ENCODE data around the gene TMEM225B. TPM values are rescaled to one million over a fixed set of nuclear protein-coding genes. Genes with fewer than 3 reads are reported as not detected.
A peak's percentile ranks its signal among the peaks of the same experiment; 100 is the strongest.
"Not testable (repeated sequence)": the region's sequence is repeated elsewhere in the genome, so short reads cannot be mapped to it uniquely, and the experiment has no call there.

TMEM225B gene, protein sequence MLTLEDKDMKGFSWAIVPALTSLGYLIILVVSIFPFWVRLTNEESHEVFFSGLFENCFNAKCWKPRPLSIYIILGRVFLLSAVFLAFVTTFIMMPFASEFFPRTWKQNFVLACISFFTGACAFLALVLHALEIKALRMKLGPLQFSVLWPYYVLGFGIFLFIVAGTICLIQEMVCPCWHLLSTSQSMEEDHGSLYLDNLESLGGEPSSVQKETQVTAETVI
- total RNA-seq (1 to 10 TPM in 2 of 7 donors, under 1 TPM in 3, not detected in 2; 0.43 to 1.4 (median 0.77) TPM), polyA plus RNA-seq (1 to 10 TPM in 2 of 3 donors, under 1 TPM in 1; 0.91 to 1.6 (median 1.3) TPM)
- long read RNA-seq, donor 1: 0 reads
- long read RNA-seq, donor 2: 0 reads

DNA sequence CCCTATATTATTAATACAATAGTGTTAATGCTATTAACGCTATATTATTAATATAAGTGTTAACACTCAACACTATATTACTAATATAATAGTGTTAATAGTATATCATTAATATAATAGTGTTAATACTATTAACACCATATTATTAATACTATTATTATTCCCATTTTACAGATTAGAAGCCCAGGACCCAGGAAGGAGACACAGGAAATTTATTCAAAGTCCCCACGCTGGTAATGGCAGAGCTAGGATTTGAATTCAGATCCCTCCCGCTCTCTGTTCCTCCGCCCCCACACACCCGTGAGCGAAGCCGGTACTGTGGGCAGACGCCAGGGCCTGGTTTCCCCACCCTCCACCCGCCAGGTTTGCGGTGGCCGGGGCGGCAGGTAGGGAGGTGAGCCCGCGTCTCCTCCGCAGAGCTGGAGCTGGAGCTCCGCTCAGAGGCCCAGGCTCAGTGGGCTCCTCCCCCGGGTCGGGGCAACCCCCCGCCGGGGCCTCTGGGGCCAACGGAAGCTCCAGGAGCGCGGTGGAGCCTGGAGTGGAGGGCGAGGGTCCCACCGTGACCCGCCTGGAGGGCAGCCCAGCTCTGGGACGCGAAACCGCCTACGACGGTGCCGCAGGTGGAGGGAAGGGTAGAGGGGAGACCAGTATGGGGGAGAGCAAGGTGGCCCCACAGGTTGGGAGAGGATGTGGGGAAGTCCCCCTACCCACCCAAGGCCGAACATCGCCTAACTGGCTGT is at the start of gene TMEM225B:
Gene TMEM225B (plus strand): TSS at position 506 of the 740 bp plus-strand sequence. CDS start 6,122 bp downstream, outside the sequence.
- intact Hi-C loops (cut with DNase I; ENCODE audit: low total_unique reads): no loop called here
- WGBS, 5 donors: 62 to 81% (median 71%) methylated on average over 30 to 34 of the region's 34 CpGs
- Histone ChIP-seq H3K27ac (no peak within 1 kb of the TSS), H3K27me3 (replicated peaks in 1 of 7) (no peaks in the 10 kb centered on the region), H3K9me3 (no peaks in the 10 kb centered on the region), H3K36me3 (no peaks in the 10 kb centered on the region), H3K4me1 (no peaks in the 10 kb centered on the region), H3K4me3 (no peak within 1 kb of the TSS)
- DNase-seq: no peak
- TF ChIP-seq POLR2A (IDR thresholded peaks at IDR 0.05) (no peak), POLR2AphosphoS5 (IDR thresholded peaks at IDR 0.05) (no peak)
- TF ChIP-seq, protein P1, sequence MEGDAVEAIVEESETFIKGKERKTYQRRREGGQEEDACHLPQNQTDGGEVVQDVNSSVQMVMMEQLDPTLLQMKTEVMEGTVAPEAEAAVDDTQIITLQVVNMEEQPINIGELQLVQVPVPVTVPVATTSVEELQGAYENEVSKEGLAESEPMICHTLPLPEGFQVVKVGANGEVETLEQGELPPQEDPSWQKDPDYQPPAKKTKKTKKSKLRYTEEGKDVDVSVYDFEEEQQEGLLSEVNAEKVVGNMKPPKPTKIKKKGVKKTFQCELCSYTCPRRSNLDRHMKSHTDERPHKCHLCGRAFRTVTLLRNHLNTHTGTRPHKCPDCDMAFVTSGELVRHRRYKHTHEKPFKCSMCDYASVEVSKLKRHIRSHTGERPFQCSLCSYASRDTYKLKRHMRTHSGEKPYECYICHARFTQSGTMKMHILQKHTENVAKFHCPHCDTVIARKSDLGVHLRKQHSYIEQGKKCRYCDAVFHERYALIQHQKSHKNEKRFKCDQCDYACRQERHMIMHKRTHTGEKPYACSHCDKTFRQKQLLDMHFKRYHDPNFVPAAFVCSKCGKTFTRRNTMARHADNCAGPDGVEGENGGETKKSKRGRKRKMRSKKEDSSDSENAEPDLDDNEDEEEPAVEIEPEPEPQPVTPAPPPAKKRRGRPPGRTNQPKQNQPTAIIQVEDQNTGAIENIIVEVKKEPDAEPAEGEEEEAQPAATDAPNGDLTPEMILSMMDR (IDR thresholded peaks at IDR 0.05 in 8 of 11, conservative IDR thresholded peaks at IDR 0.05 in 3 of 11): no peak

DNA sequence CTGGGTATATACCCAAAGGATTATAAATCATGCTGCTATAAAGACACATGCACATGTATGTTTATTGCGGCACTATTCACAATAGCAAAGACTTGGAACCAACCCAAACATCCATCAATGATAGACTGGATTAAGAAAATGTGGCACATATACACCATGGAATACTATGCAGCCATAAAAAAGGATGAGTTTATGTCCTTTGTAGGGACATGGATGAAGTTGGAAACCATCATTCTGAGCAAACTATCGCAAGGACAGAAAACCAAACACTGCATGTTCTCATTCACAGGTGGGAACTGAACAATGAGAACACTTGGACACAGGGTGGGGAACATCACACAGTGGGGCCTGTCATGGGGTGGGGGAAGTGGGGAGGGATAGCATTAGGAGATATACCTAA is 48.5 kb upstream of the TMEM225B start:
- 100% methylated on average over 1 of the region's 2 CpGs for WGBS, 5 donors
- Histone ChIP-seq H3K9me3 (peaks cover 0 to 31% (median 10%) of the 10 kb centered on the region in 8 donors), H3K4me1 (peaks cover 7 to 25% (median 18%) of the 10 kb centered on the region in 6 donors), H3K36me3 (peaks cover 0 to 36% (median 17%) of the 10 kb centered on the region in 6 donors)
- H3K27ac ChIP-seq; intact Hi-C loops (cut with DNase I; ENCODE audit: low total_unique reads); H3K4me3 ChIP-seq; DNase-seq; H3K27me3 ChIP-seq (replicated peaks in 1 of 7): not testable (repeated sequence)

DNA sequence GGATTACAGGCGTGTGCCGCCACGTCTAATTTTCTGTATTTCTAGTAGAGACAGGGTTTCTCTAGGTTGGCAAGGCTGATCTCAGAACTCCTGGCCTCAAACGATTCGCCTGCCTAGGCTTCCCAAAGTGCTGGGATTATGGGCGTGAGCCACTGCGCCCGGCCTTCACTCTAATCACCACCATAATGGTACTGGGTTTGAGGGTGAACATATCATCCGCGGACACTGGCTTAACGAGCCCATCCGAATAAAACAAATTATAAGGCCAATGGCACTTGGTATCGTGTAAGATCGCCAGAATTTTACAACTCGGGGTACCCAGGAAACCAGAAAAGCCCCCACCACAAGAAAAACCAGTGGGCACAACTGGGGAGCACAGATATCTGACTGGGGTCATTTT is 46.7 kb upstream of the TMEM225B start:
- intact Hi-C loops (cut with DNase I; ENCODE audit: low total_unique reads): loop anchor here (5.0 kb wide), 1 partner anchor 44 kb away; no protein-coding TSS in a partner anchor
- Histone ChIP-seq H3K4me3 (peak overlapping the region; percentile 51 to 85 (median 71)), H3K9me3 (peaks cover 0 to 16% (median 10%) of the 10 kb centered on the region in 8 donors), H3K36me3 (peaks cover 0 to 49% (median 22%) of the 10 kb centered on the region in 6 donors), H3K4me1 (peaks cover 10 to 43% (median 29%) of the 10 kb centered on the region in 6 donors), H3K27me3 (replicated peaks in 1 of 7) (no peaks in the 10 kb centered on the region), H3K27ac (peak overlapping the region; percentile 53 to 93 (median 89))
- no peak for DNase-seq
- TF ChIP-seq, protein P1 (IDR thresholded peaks at IDR 0.05 in 8 of 11, conservative IDR thresholded peaks at IDR 0.05 in 3 of 11): no peak
- TF ChIP-seq POLR2AphosphoS5 (IDR thresholded peaks at IDR 0.05): no peak
- no peak for TF ChIP-seq POLR2A (IDR thresholded peaks at IDR 0.05)
- 13 to 22% (median 19%) methylated on average over 15 of the region's 15 CpGs for WGBS, 5 donors

DNA sequence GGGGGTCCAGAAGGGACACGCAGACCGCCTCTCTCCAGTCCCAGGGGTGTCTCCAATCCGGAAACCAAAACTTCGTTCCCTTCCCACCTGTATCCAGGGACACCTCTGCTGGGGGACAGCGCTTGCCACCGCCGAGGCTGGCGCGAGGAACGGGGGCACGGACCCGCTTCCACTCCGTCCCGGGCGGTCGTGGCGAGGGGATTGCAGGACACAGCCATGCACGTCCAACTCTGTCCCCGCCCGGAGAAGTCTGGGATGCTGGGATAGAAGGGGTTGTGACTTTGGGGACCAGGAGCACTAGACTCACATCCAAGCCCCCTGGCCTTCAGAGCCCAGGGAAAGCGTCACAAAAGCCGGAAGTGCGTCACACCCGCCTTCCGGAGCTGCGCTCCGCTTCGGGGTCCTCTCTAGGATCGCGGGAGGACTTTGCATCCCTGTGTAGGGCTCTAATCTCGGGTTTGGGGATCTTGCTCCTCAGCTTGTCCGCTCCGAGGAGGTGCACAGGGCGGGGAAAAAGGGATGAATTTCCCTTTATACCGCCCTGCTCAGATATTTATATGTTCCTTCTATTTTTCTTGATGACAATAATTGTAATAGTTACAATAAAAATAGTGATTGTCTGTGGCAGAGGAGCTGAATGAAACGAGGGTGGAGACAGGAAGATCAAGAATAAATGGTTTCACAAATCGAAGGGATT is 46.2 kb upstream of the TMEM225B start, which contains the start of gene FAM200A:
Gene FAM200A (minus strand): TSS at position 348 of the 697 bp plus-strand sequence. CDS start 3,707 bp downstream, outside the sequence.
- DNase-seq: peak; percentile 98
- peaks cover 14 to 49% (median 34%) of the 10 kb centered on the region in 6 donors for H3K4me1 ChIP-seq
- H3K4me3 ChIP-seq: peak within 1 kb of the TSS; percentile 51 to 85 (median 71)
- peaks cover 0 to 55% (median 25%) of the 10 kb centered on the region in 6 donors for H3K36me3 ChIP-seq
- 0 to 1% (median 0%) methylated on average over 34 to 37 of the region's 37 CpGs for WGBS, 5 donors
- H3K27me3 ChIP-seq (replicated peaks in 1 of 7): no peaks in the 10 kb centered on the region
- intact Hi-C loops (cut with DNase I; ENCODE audit: low total_unique reads): loop anchor here (5.0 kb wide), 1 partner anchor 45 kb away; no protein-coding TSS in a partner anchor
- TF ChIP-seq, protein P1 (IDR thresholded peaks at IDR 0.05 in 8 of 11, conservative IDR thresholded peaks at IDR 0.05 in 3 of 11): no peak
- peak; percentile 23 to 38 (median 28) for TF ChIP-seq POLR2A (IDR thresholded peaks at IDR 0.05)
- peak; percentile 92 to 97 (median 92) for TF ChIP-seq POLR2AphosphoS5 (IDR thresholded peaks at IDR 0.05)
- peak within 1 kb of the TSS; percentile 53 to 93 (median 89) for H3K27ac ChIP-seq
- peaks cover 0 to 16% (median 10%) of the 10 kb centered on the region in 8 donors for H3K9me3 ChIP-seq

All from spleen (tissue), 13 donors.